Measurements from ENCODE around the gene SGMS2. TPM values are rescaled to one million over a fixed set of nuclear protein-coding genes. Genes with fewer than 3 reads are reported as not detected.

The SGMS2 gene
- total RNA-seq, 1 donor from 2014 or later, result 7.5 TPM

DNA sequence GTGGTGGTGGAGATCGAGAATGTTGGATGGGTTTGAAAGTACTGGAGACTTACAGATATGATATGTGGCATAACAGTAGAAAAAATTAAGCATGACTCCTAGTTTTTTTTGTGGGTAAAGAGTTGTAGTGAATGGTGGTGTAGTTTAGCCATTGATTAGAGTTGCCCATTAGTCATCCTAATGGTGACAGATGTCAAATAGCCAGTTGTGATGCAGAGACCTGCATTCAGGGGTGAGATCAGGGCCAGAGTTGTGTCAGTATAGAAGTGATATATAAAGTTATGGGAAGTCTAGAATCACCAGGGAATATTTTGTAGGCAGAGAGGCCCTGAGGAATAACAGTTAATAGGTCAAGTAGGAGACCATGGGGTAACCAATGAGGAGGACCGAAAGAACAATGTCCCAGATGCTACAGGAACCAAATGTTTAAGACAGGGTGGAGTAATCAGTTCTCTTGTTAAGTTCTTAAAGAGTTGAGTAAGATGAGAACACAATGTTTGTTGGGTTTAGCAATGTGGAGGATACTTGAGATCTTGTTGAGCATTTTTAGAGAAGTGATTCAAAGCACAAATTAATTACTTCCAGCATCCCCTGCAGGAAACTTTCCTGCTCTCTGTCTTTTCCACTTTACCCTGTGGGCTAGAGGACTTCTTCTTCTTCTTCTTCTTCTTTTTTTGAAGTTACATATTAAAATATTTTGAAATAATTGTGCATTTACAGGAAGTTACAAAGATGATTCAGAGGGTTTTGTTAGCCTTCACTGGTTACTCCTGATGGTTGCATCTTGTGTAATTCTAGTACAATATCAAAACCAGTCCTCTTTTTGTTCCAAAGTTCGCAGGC lies 13.3 kb downstream of the SGMS2 start:
- H3K27me3 Mint-ChIP-seq (ENCODE audit: low read depth), result no peaks in the 10 kb centered on the region
- peaks cover 3% of the 10 kb centered on the region for H3K36me3 Mint-ChIP-seq
- TF ChIP-seq, protein P1, sequence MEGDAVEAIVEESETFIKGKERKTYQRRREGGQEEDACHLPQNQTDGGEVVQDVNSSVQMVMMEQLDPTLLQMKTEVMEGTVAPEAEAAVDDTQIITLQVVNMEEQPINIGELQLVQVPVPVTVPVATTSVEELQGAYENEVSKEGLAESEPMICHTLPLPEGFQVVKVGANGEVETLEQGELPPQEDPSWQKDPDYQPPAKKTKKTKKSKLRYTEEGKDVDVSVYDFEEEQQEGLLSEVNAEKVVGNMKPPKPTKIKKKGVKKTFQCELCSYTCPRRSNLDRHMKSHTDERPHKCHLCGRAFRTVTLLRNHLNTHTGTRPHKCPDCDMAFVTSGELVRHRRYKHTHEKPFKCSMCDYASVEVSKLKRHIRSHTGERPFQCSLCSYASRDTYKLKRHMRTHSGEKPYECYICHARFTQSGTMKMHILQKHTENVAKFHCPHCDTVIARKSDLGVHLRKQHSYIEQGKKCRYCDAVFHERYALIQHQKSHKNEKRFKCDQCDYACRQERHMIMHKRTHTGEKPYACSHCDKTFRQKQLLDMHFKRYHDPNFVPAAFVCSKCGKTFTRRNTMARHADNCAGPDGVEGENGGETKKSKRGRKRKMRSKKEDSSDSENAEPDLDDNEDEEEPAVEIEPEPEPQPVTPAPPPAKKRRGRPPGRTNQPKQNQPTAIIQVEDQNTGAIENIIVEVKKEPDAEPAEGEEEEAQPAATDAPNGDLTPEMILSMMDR (IDR thresholded peaks at IDR 0.05; ENCODE audit: unreplicated experiment), result no peak

DNA sequence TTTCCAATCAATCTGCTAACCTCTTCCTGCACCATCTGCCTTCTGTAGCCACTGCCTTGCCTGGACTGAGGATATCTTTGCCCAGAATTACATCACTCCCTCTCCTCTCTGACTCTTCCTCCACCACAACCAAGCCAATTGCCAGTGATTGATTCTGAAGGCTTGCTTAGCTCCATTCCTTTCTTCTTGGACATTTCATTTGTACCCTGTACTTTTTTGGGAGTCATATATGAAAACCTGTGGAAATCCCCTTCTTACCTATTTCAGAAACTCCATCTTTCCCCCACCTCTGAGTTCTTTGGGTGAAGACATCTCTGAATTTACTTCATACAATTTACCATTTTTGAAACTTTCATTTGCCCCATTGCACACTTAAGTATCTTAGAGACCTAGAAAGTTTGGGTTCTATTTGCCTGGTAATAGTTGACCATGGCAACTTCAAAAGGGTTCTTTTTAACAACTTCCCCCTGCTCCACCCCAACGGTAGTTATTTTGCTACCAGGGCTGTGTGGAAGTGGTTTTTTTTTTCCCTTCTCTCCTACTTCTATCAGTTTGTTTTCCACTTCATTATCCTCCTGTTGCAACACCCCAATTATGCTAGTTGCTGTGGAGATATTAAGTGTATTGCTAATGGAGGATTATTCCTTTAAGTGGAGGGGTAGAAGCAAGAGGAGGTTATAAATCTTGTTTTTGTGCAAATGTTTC lies 14.3 kb downstream of the SGMS2 start:
- H3K9me3 Mint-ChIP-seq, result no peaks in the 10 kb centered on the region

More for the DNA sequence above, 13.3 kb downstream of the SGMS2 start:
- peaks cover 3% of the 10 kb centered on the region for H3K9me3 Mint-ChIP-seq
- H3K4me3 Mint-ChIP-seq, result no peak overlapping the region
- H3K4me1 Mint-ChIP-seq, result no peaks in the 10 kb centered on the region
- H3K27ac Mint-ChIP-seq, result no peak overlapping the region
- no peak for DNase-seq (ENCODE audit: low spot score in 2 of 2, unreplicated experiment in 2 of 2)

DNA sequence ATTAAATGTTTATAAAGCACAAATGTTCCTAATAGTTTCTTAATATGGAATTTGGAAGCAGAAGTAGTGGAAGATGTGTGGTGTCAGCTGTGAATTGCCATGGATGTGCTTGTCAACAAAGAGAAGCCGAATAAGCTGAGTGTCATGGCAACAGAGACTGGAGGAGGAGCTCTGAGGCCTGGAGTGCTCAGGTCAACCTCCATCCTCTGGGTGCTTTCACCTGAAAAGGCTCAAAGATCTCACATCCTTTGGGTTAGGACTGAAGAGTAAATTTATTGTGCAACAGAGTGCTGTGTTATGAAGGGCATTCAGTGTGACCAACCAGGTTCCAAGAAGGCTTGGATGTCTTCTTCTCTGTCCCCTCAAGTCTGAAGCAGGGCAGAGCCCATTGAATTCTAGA lies 18.7 kb downstream of the SGMS2 start:
- no peak overlapping the region for H3K27ac Mint-ChIP-seq
- TF ChIP-seq, protein P1 (IDR thresholded peaks at IDR 0.05; ENCODE audit: unreplicated experiment), result no peak
- no peaks in the 10 kb centered on the region for H3K36me3 Mint-ChIP-seq
- H3K4me1 Mint-ChIP-seq, result no peaks in the 10 kb centered on the region
- peaks cover 10% of the 10 kb centered on the region for H3K9me3 Mint-ChIP-seq
- no peak overlapping the region for H3K4me3 Mint-ChIP-seq
- no peaks in the 10 kb centered on the region for H3K27me3 Mint-ChIP-seq (ENCODE audit: low read depth)
- DNase-seq (ENCODE audit: low spot score in 2 of 2, unreplicated experiment in 2 of 2), result no peak

More for the DNA sequence above, 14.3 kb downstream of the SGMS2 start:
- Mint-ChIP-seq H3K4me1 (no peaks in the 10 kb centered on the region), H3K36me3 (no peaks in the 10 kb centered on the region), H3K27ac (no peak overlapping the region), H3K4me3 (no peak overlapping the region), H3K27me3 (ENCODE audit: low read depth) (no peaks in the 10 kb centered on the region)
- TF ChIP-seq, protein P1 (IDR thresholded peaks at IDR 0.05; ENCODE audit: unreplicated experiment), result no peak
- DNase-seq (ENCODE audit: low spot score in 2 of 2, unreplicated experiment in 2 of 2), result no peak

DNA sequence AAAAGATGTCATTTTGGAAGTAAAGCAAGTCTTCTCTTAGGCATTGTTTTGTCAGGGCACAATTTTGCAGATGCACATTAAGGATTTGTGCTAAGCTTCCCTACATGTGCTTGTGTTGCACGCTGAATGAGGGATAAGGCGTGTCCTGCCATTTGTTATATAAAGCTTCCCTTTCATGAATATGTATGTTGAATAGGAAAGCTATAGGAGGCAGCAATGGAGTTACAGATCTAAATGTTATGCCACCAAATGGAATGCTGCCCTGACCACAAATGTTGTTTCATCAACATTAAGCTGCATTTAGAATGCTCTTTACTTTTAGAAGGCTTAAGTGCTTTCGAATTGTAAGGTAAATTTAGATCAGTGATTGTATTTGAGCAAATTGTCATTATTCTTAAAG lies 20.9 kb downstream of the SGMS2 start:
- TF ChIP-seq, protein P1 (IDR thresholded peaks at IDR 0.05; ENCODE audit: unreplicated experiment), result no peak
- Mint-ChIP-seq H3K9me3 (peaks cover 16% of the 10 kb centered on the region), H3K36me3 (no peaks in the 10 kb centered on the region), H3K27me3 (ENCODE audit: low read depth) (no peaks in the 10 kb centered on the region), H3K4me3 (no peak overlapping the region), H3K4me1 (no peaks in the 10 kb centered on the region), H3K27ac (no peak overlapping the region)
- DNase-seq (ENCODE audit: low spot score in 2 of 2, unreplicated experiment in 2 of 2), result no peak

DNA sequence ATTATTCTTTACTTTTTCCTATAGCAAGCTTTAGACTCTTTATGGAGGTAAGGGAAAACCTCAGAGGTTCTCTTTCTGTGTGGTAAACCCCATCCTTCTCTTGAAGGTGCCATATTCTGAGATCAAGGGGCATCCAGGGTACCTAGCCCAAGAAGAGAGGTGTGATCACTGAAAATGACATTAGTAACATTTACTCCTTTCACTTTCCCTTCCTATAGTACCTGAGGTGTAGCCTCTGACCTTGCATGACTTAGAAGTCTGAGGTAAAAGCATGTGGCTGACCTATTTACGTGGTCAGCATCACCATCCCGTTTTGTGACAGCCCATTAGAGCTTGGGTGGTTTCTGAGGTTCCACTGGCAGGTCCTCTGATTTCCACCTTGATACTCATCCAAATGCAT lies 25.7 kb downstream of the SGMS2 start:
- Mint-ChIP-seq H3K4me1 (peaks cover 11% of the 10 kb centered on the region), H3K27ac (no peak overlapping the region), H3K36me3 (no peaks in the 10 kb centered on the region), H3K9me3 (peaks cover 16% of the 10 kb centered on the region), H3K27me3 (ENCODE audit: low read depth) (no peaks in the 10 kb centered on the region), H3K4me3 (no peak overlapping the region)
- TF ChIP-seq, protein P1 (IDR thresholded peaks at IDR 0.05; ENCODE audit: unreplicated experiment), result no peak
- no peak for DNase-seq (ENCODE audit: low spot score in 2 of 2, unreplicated experiment in 2 of 2)
